ENCODE data around the gene PTPRD. TPM values are rescaled to one million over a fixed set of nuclear protein-coding genes. Genes with fewer than 3 reads are reported as not detected.
A peak's percentile ranks its signal among the peaks of the same experiment; 100 is the strongest.

PTPRD gene
- total and polyA plus RNA-seq, 2 of the 4 experiments (the other 2 are of a cell fraction) = 0.07 to 0.18 TPM

DNA sequence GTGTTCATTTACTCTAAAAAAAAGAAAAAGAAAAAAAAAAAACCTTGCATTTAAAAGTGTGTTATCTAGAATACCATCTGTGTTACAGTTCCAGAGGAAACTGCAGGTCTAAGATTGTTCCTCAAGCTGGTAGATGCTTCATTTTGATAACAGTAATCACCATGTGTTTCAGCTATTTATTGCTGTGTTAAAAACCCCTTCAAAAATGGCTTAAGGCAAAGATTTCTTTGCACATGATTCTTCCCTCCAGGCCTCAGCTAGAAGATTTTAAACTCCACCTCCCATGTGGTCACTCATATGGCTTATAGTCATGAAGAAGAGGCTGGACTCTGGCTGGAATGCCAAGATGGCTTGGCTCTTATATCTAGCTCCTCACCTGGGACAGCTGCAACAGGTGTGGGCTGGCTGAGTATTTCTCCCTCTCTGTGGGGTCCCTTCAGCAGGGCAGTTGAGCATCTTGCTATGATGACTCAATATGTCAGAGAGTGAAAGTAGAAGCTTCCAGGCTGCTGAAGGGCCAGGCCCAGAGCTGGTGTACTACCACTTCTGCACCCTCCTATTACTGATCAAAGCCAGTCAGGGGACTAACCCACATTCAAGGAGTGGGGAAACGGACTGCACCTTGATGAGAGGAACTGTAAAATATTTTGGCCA, 1892.8 kb downstream of the PTPRD start:
- Histone ChIP-seq H3K27me3 (ENCODE audit: control insufficient read depth, insufficient read depth, low read length) (no peaks in the 10 kb centered on the region), H3K4ac (ENCODE audit: low read depth, low read length) (no peak overlapping the region), H3K27ac (ENCODE audit: insufficient read depth, low read length) (no peak overlapping the region), H2AK5ac (ENCODE audit: low read depth, low read length) (no peak overlapping the region), H3K79me1 (ENCODE audit: low read depth in 1 of 2, low read length in 2 of 2) (no peaks in the 10 kb centered on the region), H3K4me3 (ENCODE audit: insufficient read depth, low read depth, low read length) (no peak overlapping the region), H4K91ac (ENCODE audit: insufficient read depth, low read depth, low read length) (no peak overlapping the region), H3K14ac (replicated peaks; ENCODE audit: low read depth, low read length) (no peak overlapping the region), H4K20me1 (ENCODE audit: insufficient read depth, low read length) (no peaks in the 10 kb centered on the region), H2BK5ac (ENCODE audit: low read depth, low read length, poor library complexity, severe bottlenecking) (no peak overlapping the region), H2BK20ac (ENCODE audit: low read depth, low read length) (no peak overlapping the region), H3K18ac (ENCODE audit: low read depth, low read length) (no peak overlapping the region), H3K4me2 (ENCODE audit: low read depth, low read length) (no peak overlapping the region), H3K4me1 (ENCODE audit: control insufficient read depth, insufficient read depth, low read length) (no peaks in the 10 kb centered on the region; the same call in 1 of the 2 replicates), H3K56ac (ENCODE audit: extremely low read depth, insufficient read depth, low read length) (no peak overlapping the region), H3K9ac (ENCODE audit: low read depth, low read length) (no peak overlapping the region), H3K23ac (ENCODE audit: low read depth, low read length) (no peak overlapping the region), H4K5ac (ENCODE audit: low read depth, low read length) (no peak overlapping the region), H2AFZ (replicated peaks; ENCODE audit: low read length, poor library complexity) (no peak overlapping the region), H3K36me3 (ENCODE audit: control insufficient read depth, insufficient read depth, low read length) (no peaks in the 10 kb centered on the region), H2BK120ac (ENCODE audit: low read depth, low read length) (no peak overlapping the region), H3K9me3 (ENCODE audit: control insufficient read depth, insufficient read depth, low read length) (0 out of 2 replicates have a peak, but pooled peaks cover 1% of the 10 kb centered on the region), H3K9me1 (ENCODE audit: insufficient read depth, low read length) (no peaks in the 10 kb centered on the region), H2BK15ac (ENCODE audit: low read depth, low read length) (no peak overlapping the region), H2AK9ac (replicated peaks; ENCODE audit: low read depth, low read length, poor library complexity) (peak overlapping the region; percentile 55), H4K8ac (ENCODE audit: low read depth in 2 of 2, low read length in 2 of 2) (no peak overlapping the region)
- TF ChIP-seq NFE2L2 (IDR thresholded peaks at IDR 0.05; ENCODE audit: low read depth, low read length) (no peak), CEBPB (IDR thresholded peaks at IDR 0.05; ENCODE audit: low read depth, low read length) (no peak), CHD1 (IDR thresholded peaks at IDR 0.05; ENCODE audit: low read depth, low read length) (no peak), MXI1 (IDR thresholded peaks at IDR 0.05; ENCODE audit: borderline replicate concordance, low read depth, low read length) (no peak), POLR2A (IDR thresholded peaks at IDR 0.05; ENCODE audit: low read depth, low read length) (no peak), RAD21 (IDR thresholded peaks at IDR 0.05; ENCODE audit: low read length) (no peak), SMC3 (IDR thresholded peaks at IDR 0.05; ENCODE audit: low read depth, low read length) (no peak), RFX5 (IDR thresholded peaks at IDR 0.05; ENCODE audit: low read depth, low read length) (no peak), FOS (IDR thresholded peaks at IDR 0.05; ENCODE audit: low read depth, low read length) (no peak), BHLHE40 (IDR thresholded peaks at IDR 0.05; ENCODE audit: low read depth, low read length) (no peak), MAFK (IDR thresholded peaks at IDR 0.05; ENCODE audit: low read depth, low read length) (no peak), MAZ (IDR thresholded peaks at IDR 0.05; ENCODE audit: borderline replicate concordance, low read depth, low read length) (no peak)
- TF ChIP-seq, protein P1, sequence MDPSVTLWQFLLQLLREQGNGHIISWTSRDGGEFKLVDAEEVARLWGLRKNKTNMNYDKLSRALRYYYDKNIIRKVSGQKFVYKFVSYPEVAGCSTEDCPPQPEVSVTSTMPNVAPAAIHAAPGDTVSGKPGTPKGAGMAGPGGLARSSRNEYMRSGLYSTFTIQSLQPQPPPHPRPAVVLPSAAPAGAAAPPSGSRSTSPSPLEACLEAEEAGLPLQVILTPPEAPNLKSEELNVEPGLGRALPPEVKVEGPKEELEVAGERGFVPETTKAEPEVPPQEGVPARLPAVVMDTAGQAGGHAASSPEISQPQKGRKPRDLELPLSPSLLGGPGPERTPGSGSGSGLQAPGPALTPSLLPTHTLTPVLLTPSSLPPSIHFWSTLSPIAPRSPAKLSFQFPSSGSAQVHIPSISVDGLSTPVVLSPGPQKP (IDR thresholded peaks at IDR 0.05; ENCODE audit: borderline replicate concordance, low read depth, low read length) = no peak
- TF ChIP-seq, protein P2, sequence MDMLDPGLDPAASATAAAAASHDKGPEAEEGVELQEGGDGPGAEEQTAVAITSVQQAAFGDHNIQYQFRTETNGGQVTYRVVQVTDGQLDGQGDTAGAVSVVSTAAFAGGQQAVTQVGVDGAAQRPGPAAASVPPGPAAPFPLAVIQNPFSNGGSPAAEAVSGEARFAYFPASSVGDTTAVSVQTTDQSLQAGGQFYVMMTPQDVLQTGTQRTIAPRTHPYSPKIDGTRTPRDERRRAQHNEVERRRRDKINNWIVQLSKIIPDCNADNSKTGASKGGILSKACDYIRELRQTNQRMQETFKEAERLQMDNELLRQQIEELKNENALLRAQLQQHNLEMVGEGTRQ (IDR thresholded peaks at IDR 0.05; ENCODE audit: low read depth, low read length) = no peak
- ChIA-PET CTCF (no interaction called here), POLR2A (ENCODE audit: unreplicated experiment) (no interaction called here)
- intact Hi-C loops (cut with micrococcal nuclease) (no loop called here), in situ Hi-C loops (cut with MboI; ENCODE audit: low sequenced_read_pairs) (no loop called here), dilution Hi-C loops (cut with HindIII; ENCODE audit: low sequenced_read_pairs, unreplicated experiment) (no loop called here)
- DNase-seq (no peak), ATAC-seq (ENCODE audit: low read depth) (no peak)
- BruUV-seq (replicated peaks) = no TSS peak
- no CpG with 5 or more reads among the region's 1 CpG for WGBS, 2 experiments (ENCODE audit: extremely low coverage in 2 of 2, insufficient read length in 1 of 2)
